HG03432 (cell line): ENCODE results near the gene SH3BGR.

Source experiments
- ATAC-seq: cut with Tn5 transposase; IDR thresholded peaks from one replicate; pipeline ENCODE4 v1.9.1; 2021; ENCODE audit warnings: mild to moderate bottlenecking, moderate library complexity; ENCODE audit not compliant: unreplicated experiment

Gene SH3BGR

DNA sequence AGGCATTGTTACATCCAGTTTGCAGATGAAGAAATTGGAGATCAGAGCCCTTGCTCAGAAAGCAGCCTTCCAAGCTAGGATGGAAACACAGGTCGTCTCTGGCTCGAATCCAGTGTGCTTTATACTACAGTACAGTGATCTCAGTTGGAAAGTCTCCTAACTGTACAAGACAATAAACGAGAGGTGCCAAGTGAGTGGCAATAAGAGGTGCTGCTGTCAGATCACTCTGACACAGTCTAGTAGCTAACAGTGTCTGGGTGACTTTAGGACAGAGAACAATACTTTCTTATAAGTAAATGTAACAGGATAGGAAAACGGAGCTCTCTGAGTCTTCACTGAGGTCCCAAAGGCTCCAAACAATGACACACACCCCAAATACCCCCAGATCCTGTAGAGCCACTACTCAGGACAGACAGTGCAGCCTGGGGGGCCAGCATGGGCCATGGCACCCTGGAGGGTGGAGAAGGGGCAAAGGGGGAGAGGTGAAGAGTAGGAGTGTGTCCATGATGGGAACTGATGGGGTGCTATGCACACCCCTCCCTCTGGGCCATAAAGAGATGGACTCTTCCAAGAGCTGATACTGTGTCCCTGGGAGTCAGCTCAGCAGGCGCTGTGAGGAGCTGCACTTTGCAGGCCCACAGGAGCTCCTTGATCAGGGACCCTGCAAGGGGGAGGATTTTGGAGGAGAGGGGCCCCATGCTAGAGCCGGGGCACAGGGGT is 3.3 kb downstream of the SH3BGR start:
- ATAC-seq, result no peak

DNA sequence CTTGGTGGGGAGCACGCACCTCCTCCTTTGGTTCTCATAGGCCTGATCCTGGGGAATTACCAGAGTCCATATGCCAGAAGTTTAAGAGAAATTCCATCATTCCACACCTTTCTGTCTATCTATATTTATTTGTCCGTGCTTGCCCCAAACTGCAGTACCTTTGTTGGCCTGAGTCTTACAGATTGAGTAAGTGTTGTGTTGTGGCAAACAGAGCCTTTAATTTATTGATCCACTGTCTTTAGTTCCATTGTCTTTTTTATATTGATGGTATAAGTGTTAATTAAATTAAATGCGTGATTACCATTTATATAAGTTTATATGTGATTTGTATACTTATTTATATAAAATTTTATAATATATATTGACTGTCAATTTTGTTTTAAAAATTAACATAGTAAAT is 4.9 kb downstream of the SH3BGR start:
- no peak for ATAC-seq

DNA sequence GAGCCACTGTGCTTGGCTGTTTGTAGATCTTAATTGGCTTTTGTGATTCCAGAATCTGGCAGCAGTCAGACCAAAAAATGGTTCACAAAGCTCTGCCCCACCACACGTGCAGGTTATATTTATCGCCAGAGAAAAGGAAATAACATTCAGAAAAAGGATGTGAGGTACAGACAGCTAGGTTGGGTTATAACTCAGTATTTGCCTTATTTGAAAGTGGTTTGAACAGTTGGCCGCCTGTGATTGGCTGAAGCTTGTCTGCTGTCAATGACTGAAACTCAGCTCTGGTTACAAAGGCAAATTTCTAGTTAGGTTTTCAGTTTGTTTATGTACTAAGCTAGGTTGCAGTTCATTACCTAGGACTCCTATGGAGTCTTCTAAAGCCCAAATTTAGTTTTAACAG is 9.6 kb downstream of the SH3BGR start:
- no peak for ATAC-seq

DNA sequence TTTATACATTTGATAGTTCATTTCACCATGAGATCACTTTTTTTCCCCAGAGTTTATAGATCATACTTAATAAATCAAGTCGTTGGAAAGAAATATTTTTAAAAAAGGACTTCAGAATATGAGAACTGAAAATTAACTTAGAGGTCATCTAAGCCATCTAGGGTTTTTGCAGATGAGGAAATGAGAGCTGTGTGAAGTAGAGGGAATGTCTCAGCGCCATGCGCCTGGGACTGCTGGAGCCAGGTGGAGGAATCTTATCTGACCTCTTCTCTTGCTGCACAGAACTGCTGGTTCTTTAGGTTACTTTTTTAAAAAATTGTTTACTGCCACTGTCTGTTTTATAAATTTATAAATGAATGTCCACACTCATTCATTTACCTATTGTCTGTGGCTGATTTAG is 11.5 kb downstream of the SH3BGR start:
- no peak for ATAC-seq

DNA sequence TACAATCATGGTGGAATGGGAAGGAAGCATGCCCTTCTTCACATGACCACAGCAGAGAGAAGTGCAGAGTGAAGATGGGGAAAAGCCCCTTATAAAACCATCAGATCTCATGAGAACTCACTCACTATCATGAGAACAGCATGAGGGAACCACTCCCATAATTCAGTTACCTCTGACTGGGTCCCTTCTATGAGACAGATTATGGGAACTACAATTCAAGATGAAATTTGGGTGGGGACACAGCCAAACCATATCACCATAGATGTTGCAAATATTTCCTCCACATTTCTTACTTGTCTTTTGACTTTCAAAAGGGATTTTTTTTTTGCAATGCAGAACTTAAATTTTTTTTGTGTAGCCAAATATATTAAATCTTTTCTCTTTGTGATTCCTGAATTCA is 14.8 kb downstream of the SH3BGR start:
- ATAC-seq, result no peak

DNA sequence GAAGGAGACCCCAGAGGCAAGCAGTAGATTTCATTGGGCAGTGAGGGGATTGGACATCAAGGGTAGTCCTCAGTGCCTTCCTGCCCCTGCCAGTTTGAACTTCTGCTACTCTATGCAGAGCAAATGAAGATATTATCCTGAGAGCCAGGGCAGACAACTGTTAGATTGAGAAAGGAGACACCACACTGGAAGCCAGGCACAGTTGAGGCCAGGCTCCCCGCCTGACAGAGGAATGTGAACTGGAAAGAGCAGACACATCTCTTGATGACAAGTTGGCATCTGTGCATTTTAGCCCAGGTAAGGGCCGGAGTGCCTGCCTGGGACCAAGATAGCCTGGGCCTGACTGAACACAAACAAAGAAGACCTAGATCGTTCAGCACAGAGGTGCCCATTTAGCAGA is 16.0 kb downstream of the SH3BGR start:
- ATAC-seq, result no peak

DNA sequence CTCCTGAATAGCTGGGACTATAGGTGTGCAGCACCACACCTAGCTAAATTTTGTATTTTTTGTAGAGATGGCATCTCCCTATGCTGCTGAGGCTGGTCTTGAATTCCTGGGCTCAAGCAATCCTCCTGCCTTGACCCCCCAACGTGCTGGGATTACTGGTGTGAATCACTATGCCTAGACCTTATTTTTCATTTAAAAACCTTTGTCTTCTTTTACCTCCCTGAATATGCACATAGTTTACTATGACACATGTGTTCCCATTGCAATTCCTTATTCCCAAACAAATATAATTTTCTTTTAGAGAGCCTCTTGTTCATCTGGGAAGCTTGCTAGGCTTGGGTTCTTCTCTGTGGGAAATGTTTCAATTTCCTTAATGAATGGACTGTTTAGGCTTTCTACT is 16.8 kb downstream of the SH3BGR start:
- ATAC-seq, result no peak

DNA sequence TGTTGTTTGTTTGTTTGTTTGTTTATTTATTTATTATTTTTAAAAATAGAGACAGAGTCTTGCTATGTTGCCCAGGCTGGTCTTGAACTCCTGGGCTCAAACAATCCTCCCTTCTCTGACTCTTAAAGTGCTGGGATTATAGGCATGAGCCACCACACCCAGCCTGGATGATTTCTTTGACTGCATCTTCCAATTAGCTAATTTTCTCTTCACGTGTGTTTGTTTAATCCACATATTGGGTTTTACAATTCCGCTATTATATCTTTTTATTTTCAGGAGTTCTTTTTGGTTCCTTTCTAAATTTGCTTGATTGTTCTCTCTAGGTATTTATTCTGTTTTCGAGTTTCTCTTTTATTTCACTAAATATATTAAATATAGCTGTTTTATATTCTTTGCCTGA is 19.8 kb downstream of the SH3BGR start:
- ATAC-seq, result no peak

DNA sequence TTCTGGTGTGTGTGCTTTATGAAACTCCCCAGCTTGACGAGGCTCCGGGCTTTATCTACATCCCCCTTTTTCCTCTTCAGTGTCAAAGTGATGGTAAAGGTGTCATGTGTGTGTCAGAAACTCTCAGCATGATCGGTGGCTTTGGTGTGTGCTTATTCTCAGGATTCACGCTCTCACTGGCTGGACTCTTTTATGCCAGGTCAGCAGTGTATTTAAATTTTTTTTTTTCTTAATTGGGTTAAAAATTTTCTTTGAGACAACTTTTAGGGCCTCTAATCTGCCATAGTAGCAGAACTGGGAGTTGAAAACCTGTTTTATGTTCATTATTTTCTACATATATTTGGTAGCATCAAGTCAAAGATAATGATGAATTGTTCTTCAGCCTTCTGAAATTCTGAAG is 21.0 kb downstream of the SH3BGR start:
- no peak for ATAC-seq

DNA sequence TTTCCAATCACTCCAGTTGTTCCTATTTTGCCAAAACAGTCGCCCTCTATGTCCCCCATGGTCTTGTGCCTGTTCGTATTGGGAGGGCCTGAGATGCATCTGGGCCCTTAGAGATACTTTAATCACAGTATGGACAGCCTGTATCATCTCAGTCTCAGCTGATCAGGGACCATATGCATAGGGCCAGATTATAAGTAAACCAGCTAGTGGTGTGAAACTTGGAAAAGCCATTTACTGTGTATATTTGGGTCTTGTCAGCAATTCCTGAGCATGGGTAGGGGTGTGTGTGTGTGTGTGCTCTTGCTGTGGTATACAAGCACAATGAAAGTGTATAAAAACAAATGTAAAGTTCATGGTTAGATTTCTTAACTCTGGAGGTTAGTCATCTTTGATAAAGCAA is 22.8 kb downstream of the SH3BGR start:
- no peak for ATAC-seq

DNA sequence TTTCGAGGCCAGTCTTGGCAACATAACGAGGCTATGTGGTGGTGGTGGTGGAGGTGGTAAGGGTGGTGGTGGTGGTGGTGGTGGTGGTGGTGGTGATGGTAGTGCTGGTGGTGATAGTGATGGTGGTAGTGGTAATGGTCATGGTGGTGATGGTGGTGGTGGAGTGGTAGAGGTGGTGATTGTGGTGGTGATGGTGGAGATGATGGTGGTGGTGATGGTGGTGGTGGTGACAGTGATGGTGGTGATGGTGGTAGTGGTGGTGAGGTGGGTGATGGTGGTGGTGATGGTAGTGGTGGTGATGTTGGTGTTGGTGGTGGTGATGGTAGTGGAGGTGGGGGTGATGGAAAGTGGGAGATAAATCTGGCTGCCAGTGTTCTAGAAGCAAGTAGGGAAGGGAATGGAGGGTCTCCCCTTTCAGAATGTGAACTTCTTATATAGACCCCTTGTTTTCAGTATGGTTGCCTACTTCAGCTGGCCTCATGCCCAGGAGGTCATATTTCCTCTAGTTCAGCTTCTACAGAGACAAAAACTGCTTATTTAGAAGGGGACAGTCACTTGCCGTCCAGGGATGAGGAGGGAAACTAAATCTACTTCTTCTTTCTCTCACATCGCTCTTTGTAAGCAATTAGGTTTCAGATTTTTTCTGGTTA is 27.5 kb downstream of the SH3BGR start:
- no peak for ATAC-seq

DNA sequence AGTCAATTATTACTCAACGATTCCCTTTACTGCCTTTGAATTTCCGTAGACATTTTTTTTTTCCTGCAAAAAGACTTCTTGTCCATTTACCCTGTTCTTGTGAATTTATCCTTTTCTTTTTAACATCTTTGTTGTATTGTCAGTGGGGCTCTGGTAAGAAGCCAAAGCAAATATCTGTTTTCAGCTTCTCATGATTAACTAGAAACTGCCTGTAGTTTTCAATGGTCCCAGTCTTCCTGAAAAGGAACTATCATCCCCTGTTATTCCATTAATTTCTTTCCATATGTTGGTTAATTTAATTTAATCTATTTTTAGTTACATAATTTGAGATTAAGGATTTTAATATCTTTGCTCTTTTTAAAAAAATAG is 28.0 kb downstream of the SH3BGR start:
- ATAC-seq, result no peak

DNA sequence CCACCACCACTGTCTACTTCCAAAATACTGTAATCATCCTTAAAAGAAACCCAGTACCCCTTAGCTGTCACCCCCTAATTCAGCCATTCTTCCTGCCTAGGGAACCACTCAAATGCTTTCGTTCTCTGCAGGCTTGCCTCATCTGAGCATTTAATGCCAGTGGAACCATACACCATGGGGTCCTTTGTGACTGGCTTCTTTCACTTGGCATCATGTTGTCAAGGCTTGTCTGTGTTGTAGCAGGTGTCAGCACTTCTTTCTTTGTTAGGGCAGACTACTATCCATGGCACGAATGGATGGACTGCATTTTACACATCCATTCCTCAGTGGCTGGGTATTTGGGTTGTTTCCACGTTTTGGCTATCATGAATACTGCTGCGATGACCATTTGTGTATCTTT is 28.5 kb downstream of the SH3BGR start:
- ATAC-seq, result no peak

DNA sequence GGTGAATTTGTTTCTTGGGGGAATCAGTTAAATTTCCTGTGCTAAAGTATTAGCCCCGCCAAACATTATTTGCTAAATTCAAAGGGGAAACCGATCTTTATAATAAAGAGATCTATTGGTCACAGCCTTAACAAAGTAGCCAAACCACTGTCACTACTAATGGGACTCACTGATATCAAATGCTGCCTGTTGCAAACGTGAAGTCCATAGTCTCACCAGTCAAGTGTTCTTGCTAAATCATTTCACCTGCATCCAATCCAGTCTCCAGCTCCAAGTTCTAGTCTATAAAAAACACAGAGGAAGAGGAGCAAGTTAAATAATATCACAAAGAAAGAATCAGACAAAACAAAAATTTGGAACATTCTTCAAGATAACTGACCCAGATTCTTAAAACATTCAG is 30.1 kb downstream of the SH3BGR start:
- no peak for ATAC-seq

DNA sequence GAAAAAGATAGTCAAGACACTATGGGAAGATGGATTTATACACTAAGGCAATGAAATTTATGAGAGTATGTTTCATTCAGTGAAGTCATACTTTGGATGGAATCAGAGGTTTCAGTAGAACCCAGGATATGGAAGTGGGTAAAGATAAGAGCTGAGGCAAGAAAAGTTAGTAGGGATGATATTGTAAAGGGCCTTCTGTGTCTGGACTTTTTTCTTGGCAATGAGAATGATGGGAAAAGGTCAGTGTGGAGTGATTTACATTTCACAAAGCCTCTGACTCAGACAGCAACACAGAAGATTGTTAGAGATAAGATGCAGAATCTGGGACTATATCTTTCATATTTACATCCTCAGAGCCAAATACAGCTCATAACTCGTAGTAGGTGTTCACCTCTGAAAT is 32.1 kb downstream of the SH3BGR start:
- no peak for ATAC-seq

DNA sequence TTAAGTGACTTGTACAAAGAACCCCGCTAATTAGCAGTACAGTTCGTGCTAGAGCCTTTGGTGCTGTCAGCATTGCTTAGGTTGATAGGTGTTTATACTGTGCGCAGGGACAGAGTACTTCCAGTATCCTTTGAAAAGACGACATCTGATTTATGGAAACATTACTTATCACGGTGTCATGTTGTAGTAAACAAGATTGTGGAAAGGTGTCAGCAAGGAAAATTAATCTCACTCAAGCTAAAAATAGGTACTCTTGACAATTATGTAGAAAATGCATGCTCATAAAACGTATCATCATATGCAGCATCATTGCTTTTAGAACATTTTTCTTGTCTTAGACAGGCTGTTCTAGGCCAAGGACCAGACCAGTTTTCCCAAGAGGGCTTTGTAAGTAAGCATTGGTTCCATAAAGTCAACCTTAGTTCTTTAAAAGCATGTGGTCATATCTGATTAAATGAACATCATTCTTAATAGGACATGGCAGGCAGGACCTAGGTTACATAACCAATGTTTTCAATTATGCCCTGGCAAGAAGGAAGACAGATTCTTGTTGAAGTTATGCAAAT is 33.0 kb downstream of the SH3BGR start:
- no peak for ATAC-seq

DNA sequence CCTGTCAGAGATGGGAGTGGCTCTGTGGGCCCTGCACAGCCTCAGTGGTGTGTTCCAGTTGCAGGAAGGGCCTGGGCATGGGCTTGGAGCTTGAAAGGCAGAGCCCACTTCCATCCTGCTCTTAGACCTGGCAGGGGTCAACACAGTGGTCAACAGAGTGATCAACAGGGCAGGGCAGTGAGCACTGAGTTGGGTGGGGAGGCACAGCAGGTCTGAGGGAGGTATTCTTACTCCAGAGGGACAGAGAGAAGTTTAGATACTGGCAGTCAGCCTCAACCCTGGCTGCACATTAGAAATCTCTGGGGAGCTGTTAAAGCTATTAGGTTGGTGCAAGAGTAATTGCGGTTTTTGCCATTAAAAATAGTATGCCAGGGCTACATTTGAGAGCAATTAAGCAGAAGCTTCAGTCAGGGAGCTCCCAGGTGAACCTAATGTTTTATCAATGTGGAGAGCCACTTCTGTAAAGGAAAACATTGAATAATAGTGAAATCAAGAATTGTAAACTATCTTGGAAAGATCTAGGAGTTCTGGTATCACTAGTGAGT is 37.7 kb downstream of the SH3BGR start:
- ATAC-seq, result no peak

DNA sequence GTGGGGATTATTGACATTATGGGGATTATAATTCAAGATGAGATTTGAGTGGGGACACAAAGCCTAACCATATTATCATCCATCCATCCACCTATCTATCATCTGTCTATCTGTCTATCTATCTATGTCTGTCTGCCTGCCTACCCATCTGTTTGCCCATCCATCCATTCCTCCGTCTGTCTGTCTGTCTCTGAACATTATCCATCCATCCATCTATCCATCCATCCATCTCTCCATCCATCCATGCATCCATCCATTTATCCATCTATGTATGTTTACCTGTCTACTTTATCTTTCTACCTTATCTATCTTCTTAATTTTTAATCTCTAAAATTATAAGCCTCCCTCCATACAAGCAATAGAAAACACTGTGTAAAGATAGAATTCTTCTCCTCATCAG is 47.4 kb downstream of the SH3BGR start:
- no peak for ATAC-seq

DNA sequence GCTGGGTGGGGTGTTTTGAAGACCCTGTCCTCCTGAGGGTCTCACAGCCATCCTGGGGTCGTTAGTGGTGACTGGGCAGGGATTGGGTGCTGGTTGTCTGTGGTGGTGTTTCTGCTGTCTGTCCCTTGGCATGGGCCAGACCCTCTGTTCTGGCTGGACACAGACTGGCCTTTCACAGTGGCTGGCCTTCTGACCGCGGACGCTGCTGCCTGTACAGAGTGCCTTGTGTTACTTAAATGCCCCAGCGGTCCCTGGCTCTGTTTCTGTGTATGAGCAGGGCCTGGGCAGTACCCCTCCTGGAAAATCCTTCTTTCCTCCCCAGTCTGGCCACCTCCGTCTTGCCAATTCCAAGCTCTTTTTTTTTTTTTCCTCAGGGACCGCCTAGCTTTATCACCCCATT is 50.9 kb downstream of the SH3BGR start:
- ATAC-seq, result no peak

DNA sequence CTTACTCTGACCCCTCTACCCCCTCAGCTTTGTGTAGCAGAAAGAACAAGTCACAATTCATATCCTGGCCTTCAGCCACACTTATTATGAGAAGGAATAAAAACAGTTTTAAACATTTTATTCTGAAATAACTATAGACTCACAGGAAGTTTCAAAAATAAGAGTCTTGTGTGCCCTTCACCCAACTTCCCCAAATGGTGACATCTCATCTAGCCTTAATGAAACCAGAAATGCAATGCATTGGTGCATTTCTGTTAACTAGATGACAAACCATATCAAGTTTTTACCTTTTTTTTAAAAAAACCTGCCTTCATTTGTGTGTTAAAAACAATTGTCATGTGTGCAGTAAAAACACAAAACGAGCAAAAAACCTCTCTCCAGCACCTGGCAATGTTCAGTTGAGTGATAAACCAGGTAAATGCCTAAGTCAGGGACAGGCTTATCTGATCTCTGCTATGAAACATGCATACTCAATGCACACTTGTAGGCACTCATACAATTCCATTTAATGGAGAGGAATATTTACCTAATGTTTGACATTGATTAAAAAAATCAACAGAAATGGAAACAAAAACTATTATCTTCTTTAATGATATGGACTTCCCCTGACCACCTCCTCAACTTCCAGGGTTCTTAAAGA is 51.5 kb downstream of the SH3BGR start:
- no peak for ATAC-seq

DNA sequence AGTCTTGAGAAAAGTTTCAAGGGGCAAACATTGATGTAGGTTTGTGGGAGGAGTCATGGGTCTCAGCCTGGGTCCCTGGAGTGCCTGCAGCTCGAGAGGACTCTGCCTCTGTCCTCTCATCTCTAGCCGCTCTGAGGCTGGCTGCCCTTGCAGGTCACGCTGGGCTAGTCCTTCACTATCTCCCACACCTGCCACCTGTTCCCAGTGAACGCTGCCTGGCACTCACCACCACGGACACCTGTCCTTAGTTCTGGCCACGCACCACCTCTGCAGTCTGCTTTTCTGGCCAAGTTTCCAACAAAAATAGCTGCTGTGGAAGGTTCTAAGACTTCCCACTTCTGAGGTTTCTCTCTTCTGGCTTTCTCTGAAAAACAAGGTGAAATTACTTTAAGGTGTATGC is 52.5 kb downstream of the SH3BGR start:
- no peak for ATAC-seq

DNA sequence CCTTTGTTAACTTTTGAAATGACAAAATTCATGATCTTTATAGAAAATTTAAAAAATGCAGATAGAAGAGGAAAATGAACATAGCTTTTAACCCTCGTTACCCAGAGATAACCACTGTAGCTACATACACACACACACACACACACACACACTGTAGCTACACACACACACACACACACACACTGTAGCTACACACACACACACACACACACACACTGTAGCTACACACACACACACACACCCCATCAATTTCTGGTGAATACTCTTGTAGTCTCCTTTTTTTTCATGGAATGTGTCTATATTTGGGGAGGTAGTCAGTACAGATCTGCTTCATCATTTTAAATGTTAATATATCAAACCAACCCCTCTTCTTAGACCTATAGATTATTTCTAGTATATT is 58.5 kb downstream of the SH3BGR start:
- ATAC-seq, result no peak
